GM12878 (cell line): ENCODE measurements around the gene SULT1C4. TPM values are rescaled to one million over a fixed set of nuclear protein-coding genes. Genes with fewer than 3 reads are reported as not detected.

Experiments used
- ATAC-seq: fragments of 200-7000 bp; cut with Tn5 transposase; 3 replicates; pipeline ENCODE4 v1.9.1; 2020; ENCODE audit warnings: mild to moderate bottlenecking, moderate library complexity
- BruUV-seq: library from RNA; stranded (reverse); fragments of 400-500 nt; replicated peaks from 2 replicates; lab custom pipeline; 2021; lab: Mats Ljungman, UMichigan
- CTCF ChIA-PET: fragments of 300-600 bp; sonication (Branson Sonifier 250); formaldehyde crosslinking; extraction: SDS; loops from one replicate; lab custom pipeline; 2021; ENCODE audit warnings: inconsistent platforms; lab: Yijun Ruan, JAX
- POLR2A ChIA-PET: fragments of 350-600 bp; formaldehyde crosslinking; extraction: SDS; loops from one replicate; lab custom pipeline; 2021; ENCODE audit warnings: inconsistent platforms; lab: Charles Lee
- RAD21 ChIA-PET: fragments of 300-600 bp; sonication (Branson Sonifier 250); formaldehyde crosslinking; loops from one replicate; lab custom pipeline; 2023; ENCODE audit warnings: antibody characterized with exemption; ENCODE audit not compliant: unreplicated experiment; lab: Charles Lee
- SMC1A ChIA-PET: fragments of 300-600 bp; sonication (Branson Sonifier 250); formaldehyde crosslinking; loops from one replicate; lab custom pipeline; 2023; ENCODE audit not compliant: unreplicated experiment, uncharacterized antibody; lab: Charles Lee
- DNase-seq: peaks from one replicate; pipeline ENCODE4 v3.0.0-alpha.2; 2011; ENCODE audit warnings: low read depth, low spot score
- FAIRE-seq: peaks from 3 replicates; lab custom pipeline; 2011; peaks lifted over from hg19 to GRCh38; lab: Jason Lieb, UNC
- H2AFZ ChIP-seq: 2 replicates; pipeline ENCODE4 v1.6.0; 2011; ENCODE audit warnings: low read depth, low read length, control low read depth; ENCODE audit not compliant: control insufficient read depth
- H3K27ac ChIP-seq: 2 replicates; pipeline ENCODE4 v1.5.1; 2011; ENCODE audit warnings: control low read depth; ENCODE audit not compliant: control insufficient read depth, insufficient read depth
- H3K27me3 ChIP-seq, 2 experiments: replicated peaks in 1 of 2; 2 replicates each; pipeline versions ENCODE4 v1.6.0 to v1.6.1; 2011; ENCODE audit warnings: low read length in 1 of 2; ENCODE audit not compliant: control insufficient read depth in 2 of 2, insufficient read depth in 2 of 2
- H3K36me3 ChIP-seq, 2 experiments: 2 replicates each; pipeline ENCODE4 v1.5.1; 2011; ENCODE audit warnings: low read length in 1 of 2; ENCODE audit not compliant: control insufficient read depth in 2 of 2, insufficient read depth in 2 of 2
- H3K4me1 ChIP-seq: 2 replicates; pipeline ENCODE4 v1.6.1; 2011; ENCODE audit warnings: mild to moderate bottlenecking, low read length, moderate library complexity, mixed read lengths; ENCODE audit not compliant: control insufficient read depth, insufficient read depth
- H3K4me2 ChIP-seq: 2 replicates; pipeline ENCODE4 v1.6.0; 2011; ENCODE audit warnings: control low read depth; ENCODE audit not compliant: control insufficient read depth, insufficient read depth
- H3K4me3 ChIP-seq: fragments of 200-600 bp; sonication (generic); 2 replicates; pipeline ENCODE4 v1.5.1; 2016
- H3K79me2 ChIP-seq: 2 replicates; pipeline ENCODE4 v1.6.0; 2011; ENCODE audit warnings: low read length; ENCODE audit not compliant: control insufficient read depth, insufficient read depth
- H3K9ac ChIP-seq: 2 replicates; pipeline ENCODE4 v1.8.0; 2011; ENCODE audit warnings: low read length, control low read depth, mixed read lengths; ENCODE audit not compliant: control insufficient read depth, insufficient read depth
- H3K9me3 ChIP-seq: replicated peaks from 3 replicates; pipeline ENCODE4 v1.5.1; 2011; ENCODE audit warnings: mild to moderate bottlenecking, low read length; ENCODE audit not compliant: control insufficient read depth, insufficient read depth
- H4K20me1 ChIP-seq: 2 replicates; pipeline ENCODE4 v1.6.0; 2011; ENCODE audit not compliant: control insufficient read depth, insufficient read depth
- CBX5 ChIP-seq: sonication (generic); IDR thresholded peaks from 2 replicates; pipeline ENCODE4 v1.6.1; 2016; ENCODE audit warnings: low read depth, moderate library complexity, mild to moderate bottlenecking, inconsistent platforms
- EED ChIP-seq: sonication (generic); IDR thresholded peaks from 2 replicates; pipeline ENCODE4 v1.6.1; 2016; ENCODE audit warnings: antibody characterized with exemption, low read depth
- HDGF ChIP-seq: fragments of 450-650 bp; IDR thresholded peaks from 2 replicates; pipeline ENCODE4 v1.6.1; 2016; ENCODE audit warnings: antibody characterized with exemption
- IKZF1 ChIP-seq: fragments of 450-650 bp; conservative IDR thresholded peaks from 2 replicates; pipeline ENCODE4 v1.6.1; 2017; ENCODE audit warnings: antibody characterized with exemption, mild to moderate bottlenecking
- IRF4 ChIP-seq: IDR thresholded peaks from 2 replicates; pipeline ENCODE4 v1.6.1; 2011; ENCODE audit warnings: low read depth, low read length
- NR2F1 ChIP-seq: fragments of 450-650 bp; conservative IDR thresholded peaks from 2 replicates; pipeline ENCODE4 v1.6.1; 2017; ENCODE audit warnings: mild to moderate bottlenecking
- RAD21 ChIP-seq: IDR thresholded peaks from 2 replicates; pipeline ENCODE4 v1.6.1; 2011; ENCODE audit warnings: mild to moderate bottlenecking, low read depth, low read length, moderate library complexity; ENCODE audit not compliant: insufficient read depth
- RELA ChIP-seq: fragments of 450-650 bp; IDR thresholded peaks from 2 replicates; pipeline ENCODE4 v1.8.0; 2014; ENCODE audit warnings: borderline replicate concordance; ENCODE audit not compliant: partially characterized antibody
- SMC3 ChIP-seq: IDR thresholded peaks from 2 replicates; pipeline ENCODE4 v1.6.1; 2011; ENCODE audit warnings: low read length, improper control_type of control experiment, borderline replicate concordance
- WGBS: methylation state at CpG from one replicate; pipeline ENCODE4 v1.1.6; 2016; ENCODE audit warnings: low lambda C conversion rate; ENCODE audit not compliant: insufficient replicate concordance, insufficient coverage; ENCODE audit errors: missing lambda C conversion rate; 5-methylcytosine and 5-hydroxymethylcytosine counted together
- in situ Hi-C: fragments of 300-500 bp; cut with MboI; formaldehyde crosslinking; loops from 9 replicates; pipeline ENCODE4 v1.14.3; 2018; ENCODE audit warnings: mixed read lengths
- intact Hi-C: fragments of 100-400 bp; cut with micrococcal nuclease; formaldehyde crosslinking; loops from one replicate; pipeline ENCODE4 v1.14.2; 2022; ENCODE audit not compliant: unreplicated experiment
- polyA plus RNA-seq, 11 experiments: library from polyadenylated mRNA; depleted of rRNA in 4 of 11; unstranded in 6 of 11; stranded (reverse) in 5 of 11; fragments of >200 nt; fragmentation: Nextera tagmentation in 4 of 11; fragmentation: Illumina TruSeq in 1 of 11; extraction: Ambion mirVana in 4 of 11; extraction: Trizol in 1 of 11; gene quantifications; 1 replicate in 1 of 11; 2 replicates in 10 of 11; pipeline versions ENCODE4 v1.2.1 to v1.2.3, GENCODE V29; 2011 to 2016; ENCODE audit warnings: inconsistent platforms in 2 of 11, missing spikeins in 2 of 11, low read depth in 1 of 11
- total RNA-seq, 4 experiments: library from RNA; depleted of rRNA in 3 of 4; stranded (reverse); fragments of >200 nt in 3 of 4; fragmentation: Illumina TruSeq in 1 of 4; extraction: Trizol in 1 of 4; gene quantifications; 2 replicates each; pipeline versions ENCODE4 v1.2.1 to v1.2.3, GENCODE V29; 2013 to 2021
- TF ChIP-seq, protein P1 (sequence below): IDR thresholded peaks from 2 replicates; pipeline ENCODE4 v1.6.1; 2011; ENCODE audit warnings: borderline replicate concordance, low read depth, mild to moderate bottlenecking, moderate library complexity, mixed read lengths, low read length; ENCODE audit not compliant: insufficient read depth; ENCODE audit errors: extremely low read length
- TF ChIP-seq, protein P2 (sequence below): IDR thresholded peaks from 2 replicates; pipeline ENCODE4 v1.6.1; 2012; ENCODE audit warnings: low read depth, low read length, improper control_type of control experiment
- TF ChIP-seq, protein P3 (sequence below), 3 experiments: IDR thresholded peaks in 2 of 3; conservative IDR thresholded peaks in 1 of 3; 2 replicates each; pipeline ENCODE4 v1.5.1; 2011; ENCODE audit warnings: low read depth in 3 of 3, low read length in 3 of 3, mild to moderate bottlenecking in 3 of 3, control low read depth in 2 of 3, moderate library complexity in 2 of 3, inconsistent platforms in 1 of 3, mixed read lengths in 1 of 3; ENCODE audit not compliant: control insufficient read depth in 2 of 3, insufficient read depth in 1 of 3; ENCODE audit errors: extremely low read depth in 1 of 3

Gene SULT1C4
- total and polyA plus RNA-seq, 10 of the 15 experiments (the other 5 are each of a cell fraction or from before 2014, with no cell fraction given): 0.04 TPM; not detected in 9

DNA sequence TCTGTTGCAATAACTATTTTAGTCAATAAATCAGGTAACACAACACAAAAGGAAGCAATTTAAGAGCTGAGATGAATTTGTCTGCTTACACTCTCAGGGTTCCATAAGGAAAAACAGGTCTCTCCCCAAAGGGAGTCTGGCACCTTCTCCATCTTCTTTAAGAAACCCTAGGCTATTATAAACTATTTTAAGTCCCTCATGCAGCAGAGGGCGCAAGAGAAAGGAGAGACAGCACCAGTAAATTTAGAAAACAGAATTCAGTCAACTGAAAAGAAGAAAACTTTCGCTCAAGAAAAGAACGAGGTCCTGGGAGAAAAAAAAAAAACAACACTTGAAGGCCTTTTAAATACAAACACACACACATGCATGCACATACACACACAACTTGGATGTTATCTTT lies 19.1 kb downstream of the SULT1C4 start:
- ChIA-PET SMC1A (interaction anchor here (0.9 to 4.5 kb wide), 9 partner anchors 7 to 246 kb away, joined by 3 to 53 read pairs (median 4); no protein-coding TSS in a partner anchor), POLR2A (no interaction called here), RAD21 (interaction anchor here (0.7 to 3.4 kb wide), 6 partner anchors 52 to 683 kb away, joined by 3 to 29 read pairs (median 7); partner anchors contain the start of gene GCC2), CTCF (interaction anchor here (1.0 to 5.5 kb wide), 12 partner anchors 12 to 239 kb away, joined by 3 to 93 read pairs (median 4); partner anchors contain the start of gene LIMS1)
- H3K36me3 ChIP-seq: no peaks in the 10 kb centered on the region
- in situ Hi-C loops (loop anchor here (5.0 kb wide), 1 partner anchor 185 kb away; no protein-coding TSS in a partner anchor), intact Hi-C loops (loop anchor here (1.0 to 2.0 kb wide), 2 partner anchors 187 to 240 kb away; no protein-coding TSS in a partner anchor)
- no TSS peak for BruUV-seq
- H2AFZ ChIP-seq: no peak overlapping the region
- no peak overlapping the region for H3K27ac ChIP-seq
- ATAC-seq (peak; percentile 61), FAIRE-seq (no peak), DNase-seq (no peak)
- H3K79me2 ChIP-seq: no peaks in the 10 kb centered on the region
- peak; percentile 83 for TF ChIP-seq RAD21
- TF ChIP-seq, protein P1, sequence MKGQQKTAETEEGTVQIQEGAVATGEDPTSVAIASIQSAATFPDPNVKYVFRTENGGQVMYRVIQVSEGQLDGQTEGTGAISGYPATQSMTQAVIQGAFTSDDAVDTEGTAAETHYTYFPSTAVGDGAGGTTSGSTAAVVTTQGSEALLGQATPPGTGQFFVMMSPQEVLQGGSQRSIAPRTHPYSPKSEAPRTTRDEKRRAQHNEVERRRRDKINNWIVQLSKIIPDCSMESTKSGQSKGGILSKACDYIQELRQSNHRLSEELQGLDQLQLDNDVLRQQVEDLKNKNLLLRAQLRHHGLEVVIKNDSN: no peak
- peak; percentile 77; the same call in 1 of the 2 replicates for TF ChIP-seq SMC3
- TF ChIP-seq, protein P2, sequence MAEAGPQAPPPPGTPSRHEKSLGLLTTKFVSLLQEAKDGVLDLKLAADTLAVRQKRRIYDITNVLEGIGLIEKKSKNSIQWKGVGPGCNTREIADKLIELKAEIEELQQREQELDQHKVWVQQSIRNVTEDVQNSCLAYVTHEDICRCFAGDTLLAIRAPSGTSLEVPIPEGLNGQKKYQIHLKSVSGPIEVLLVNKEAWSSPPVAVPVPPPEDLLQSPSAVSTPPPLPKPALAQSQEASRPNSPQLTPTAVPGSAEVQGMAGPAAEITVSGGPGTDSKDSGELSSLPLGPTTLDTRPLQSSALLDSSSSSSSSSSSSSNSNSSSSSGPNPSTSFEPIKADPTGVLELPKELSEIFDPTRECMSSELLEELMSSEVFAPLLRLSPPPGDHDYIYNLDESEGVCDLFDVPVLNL: no peak
- no peak for TF ChIP-seq HDGF
- TF ChIP-seq, protein P3, sequence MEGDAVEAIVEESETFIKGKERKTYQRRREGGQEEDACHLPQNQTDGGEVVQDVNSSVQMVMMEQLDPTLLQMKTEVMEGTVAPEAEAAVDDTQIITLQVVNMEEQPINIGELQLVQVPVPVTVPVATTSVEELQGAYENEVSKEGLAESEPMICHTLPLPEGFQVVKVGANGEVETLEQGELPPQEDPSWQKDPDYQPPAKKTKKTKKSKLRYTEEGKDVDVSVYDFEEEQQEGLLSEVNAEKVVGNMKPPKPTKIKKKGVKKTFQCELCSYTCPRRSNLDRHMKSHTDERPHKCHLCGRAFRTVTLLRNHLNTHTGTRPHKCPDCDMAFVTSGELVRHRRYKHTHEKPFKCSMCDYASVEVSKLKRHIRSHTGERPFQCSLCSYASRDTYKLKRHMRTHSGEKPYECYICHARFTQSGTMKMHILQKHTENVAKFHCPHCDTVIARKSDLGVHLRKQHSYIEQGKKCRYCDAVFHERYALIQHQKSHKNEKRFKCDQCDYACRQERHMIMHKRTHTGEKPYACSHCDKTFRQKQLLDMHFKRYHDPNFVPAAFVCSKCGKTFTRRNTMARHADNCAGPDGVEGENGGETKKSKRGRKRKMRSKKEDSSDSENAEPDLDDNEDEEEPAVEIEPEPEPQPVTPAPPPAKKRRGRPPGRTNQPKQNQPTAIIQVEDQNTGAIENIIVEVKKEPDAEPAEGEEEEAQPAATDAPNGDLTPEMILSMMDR (IDR thresholded peaks at IDR 0.05 in 2 of 3, conservative IDR thresholded peaks at IDR 0.05 in 1 of 3; ENCODE audit: control insufficient read depth in 2 of 3, extremely low read depth in 1 of 3, insufficient read depth in 1 of 3, low read depth in 3 of 3, low read length in 3 of 3): peak; percentile 40 to 51 (median 50); a peak in 5 of 6 replicates
- 0 out of 2 replicates have a peak, but pooled peaks have one; percentile 42 for TF ChIP-seq CBX5
- no peak for TF ChIP-seq NR2F1
- no peak for TF ChIP-seq IRF4
- no peak for TF ChIP-seq EED
- no peak for TF ChIP-seq IKZF1
- no peak for TF ChIP-seq RELA
- no peaks in the 10 kb centered on the region for H3K27me3 ChIP-seq
- no peaks in the 10 kb centered on the region for H4K20me1 ChIP-seq
- H3K9me3 ChIP-seq: peaks cover 6% of the 10 kb centered on the region; the same call in 2 of the 3 replicates
- no peak overlapping the region for H3K4me2 ChIP-seq
- H3K9ac ChIP-seq: no peak overlapping the region
- 13% methylated on average over 3 of the region's 3 CpGs for WGBS
- no peaks in the 10 kb centered on the region for H3K4me1 ChIP-seq
- H3K4me3 ChIP-seq: no peak overlapping the region
